H1 (cell line): Measurements from ENCODE around the gene HMOX2. TPM values are rescaled to one million over a fixed set of nuclear protein-coding genes. Genes with fewer than 3 reads are reported as not detected.

Experiments used
- CTCF ChIA-PET: fragments of 300-600 bp; sonication (Branson Sonifier 250); formaldehyde crosslinking; loops from one replicate; lab custom pipeline; 2021; ENCODE audit not compliant: partially characterized antibody; lab: Charles Lee
- POLR2A ChIA-PET: fragments of 300-600 bp; sonication (Branson Sonifier 250); formaldehyde crosslinking; loops from one replicate; lab custom pipeline; 2021; ENCODE audit warnings: inconsistent platforms; ENCODE audit not compliant: partially characterized antibody; lab: Charles Lee
- DNase-seq, 2 experiments: peaks; one replicate each; pipeline versions ENCODE4 v3.0.0 to v3.0.0-alpha.2; 2010 to 2022; ENCODE audit warnings: low spot score in 2 of 2, low read depth in 1 of 2, mixed read lengths in 1 of 2
- FAIRE-seq: peaks from 2 replicates; lab custom pipeline; 2011; peaks lifted over from hg19 to GRCh38; lab: Jason Lieb, UNC
- H2AFZ ChIP-seq: 2 replicates; pipeline ENCODE4 v1.8.1; 2012; ENCODE audit warnings: low read length, inconsistent platforms
- H2AK5ac ChIP-seq: 2 replicates; pipeline ENCODE4 v1.6.1; 2013; ENCODE audit warnings: low read depth, low read length
- H2BK120ac ChIP-seq: replicated peaks from 2 replicates; pipeline ENCODE3; 2013; ENCODE audit warnings: low read depth, low read length, inconsistent platforms
- H2BK12ac ChIP-seq: 2 replicates; pipeline ENCODE4 v1.6.1; 2013; ENCODE audit warnings: low read depth, low read length
- H2BK15ac ChIP-seq: 2 replicates; pipeline ENCODE4 v1.6.1; 2013; ENCODE audit warnings: low read length
- H2BK20ac ChIP-seq: 2 replicates; pipeline ENCODE4 v1.6.1; 2013; ENCODE audit warnings: low read length
- H2BK5ac ChIP-seq: 2 replicates; pipeline ENCODE4 v1.6.1; 2013; ENCODE audit warnings: low read depth, low read length
- H3K14ac ChIP-seq: 2 replicates; pipeline ENCODE4 v1.6.1; 2013; ENCODE audit warnings: inconsistent platforms; ENCODE audit not compliant: insufficient read length
- H3K18ac ChIP-seq: 2 replicates; pipeline ENCODE4 v1.6.1; 2013; ENCODE audit warnings: low read length; ENCODE audit errors: extremely low read depth
- H3K23ac ChIP-seq: 2 replicates; pipeline ENCODE4 v1.6.1; 2013; ENCODE audit warnings: inconsistent platforms; ENCODE audit not compliant: insufficient read length
- H3K23me2 ChIP-seq: 2 replicates; pipeline ENCODE4 v1.6.1; 2013; ENCODE audit warnings: low read depth, low read length
- H3K27ac ChIP-seq: 2 replicates; pipeline ENCODE4 v1.6.1; 2011; ENCODE audit warnings: low read depth, low read length, inconsistent platforms
- H3K27me3 ChIP-seq, 4 experiments: replicated peaks in 1 of 4; 1 replicate in 1 of 4; 2 replicates in 3 of 4; pipeline versions ENCODE4 v1.6.1 to v1.8.1; 2011 to 2013; ENCODE audit warnings: low read length in 3 of 4, mild to moderate bottlenecking in 3 of 4, inconsistent platforms in 2 of 4, mixed read lengths in 2 of 4, moderate library complexity in 1 of 4; ENCODE audit not compliant: control insufficient read depth in 3 of 4, insufficient read depth in 3 of 4; ENCODE audit errors: extremely low read depth in 1 of 4
- H3K36me3 ChIP-seq, 4 experiments: 2 replicates each; pipeline versions ENCODE4 v1.6.1 to v1.8.1; 2011 to 2013; ENCODE audit warnings: mild to moderate bottlenecking in 4 of 4, low read length in 3 of 4, moderate library complexity in 2 of 4, control low read depth in 1 of 4, inconsistent platforms in 1 of 4; ENCODE audit not compliant: insufficient read depth in 4 of 4, control insufficient read depth in 2 of 4
- H3K4ac ChIP-seq: replicated peaks from 2 replicates; pipeline ENCODE3; 2013; ENCODE audit warnings: low read length, low read depth, mixed read lengths, inconsistent platforms; ENCODE audit not compliant: insufficient read length
- H3K4me1 ChIP-seq, 4 experiments: replicated peaks in 1 of 4; 1 replicate in 1 of 4; 2 replicates in 3 of 4; pipeline versions ENCODE4 v1.6.1 to v1.8.1; 2011 to 2013; ENCODE audit warnings: low read length in 3 of 4, inconsistent platforms in 2 of 4, mixed read lengths in 1 of 4; ENCODE audit not compliant: insufficient read depth in 4 of 4, control insufficient read depth in 3 of 4
- H3K4me2 ChIP-seq, 2 experiments: 2 replicates each; pipeline versions ENCODE4 v1.6.1 to v1.8.1; 2011 to 2013; ENCODE audit warnings: low read depth in 2 of 2, low read length in 2 of 2, control low read depth in 1 of 2, inconsistent platforms in 1 of 2, mild to moderate bottlenecking in 1 of 2; ENCODE audit not compliant: insufficient read depth in 1 of 2
- H3K4me3 ChIP-seq, 4 experiments: fragments of 200-600, 300-600 bp in 1 of 4; sonication (generic), shearing (Covaris generic), sonication (Bioruptor Twin) in 1 of 4; 2 replicates each; pipeline versions ENCODE4 v1.5.1 to v1.8.1; 2011 to 2016; ENCODE audit warnings: low read length in 4 of 4, low read depth in 3 of 4, control low read depth in 2 of 4, inconsistent platforms in 2 of 4, mild to moderate bottlenecking in 2 of 4, mixed read lengths in 1 of 4, moderate library complexity in 1 of 4; ENCODE audit not compliant: insufficient read depth in 2 of 4; ENCODE audit errors: extremely low read depth in 1 of 4
- H3K56ac ChIP-seq: replicated peaks from 2 replicates; pipeline ENCODE3; 2013; ENCODE audit warnings: low read depth, mild to moderate bottlenecking, mixed read lengths, low read length, inconsistent platforms; ENCODE audit not compliant: insufficient read length
- H3K79me1 ChIP-seq: 2 replicates; pipeline ENCODE4 v1.6.1; 2013; ENCODE audit warnings: low read depth, low read length, control low read depth
- H3K79me2 ChIP-seq, 2 experiments: 2 replicates each; pipeline versions ENCODE4 v1.6.1 to v1.8.1; 2012 to 2013; ENCODE audit warnings: low read length in 2 of 2, mild to moderate bottlenecking in 2 of 2, inconsistent platforms in 1 of 2; ENCODE audit not compliant: insufficient read depth in 2 of 2, control insufficient read depth in 1 of 2
- H3K9ac ChIP-seq, 4 experiments: replicated peaks in 1 of 4; 1 replicate in 1 of 4; 2 replicates in 3 of 4; pipeline versions ENCODE4 v1.6.1 to v1.8.1; 2011 to 2013; ENCODE audit warnings: low read depth in 3 of 4, low read length in 3 of 4, control low read depth in 2 of 4, mild to moderate bottlenecking in 2 of 4, moderate library complexity in 2 of 4, inconsistent platforms in 1 of 4; ENCODE audit errors: extremely low read depth in 1 of 4
- H3K9me3 ChIP-seq, 2 experiments: 2 replicates each; pipeline versions ENCODE4 v1.6.1 to v1.8.1; 2012 to 2013; ENCODE audit warnings: mild to moderate bottlenecking in 2 of 2, moderate library complexity in 2 of 2, control low read depth in 1 of 2, inconsistent platforms in 1 of 2, low read depth in 1 of 2, low read length in 1 of 2, mixed read lengths in 1 of 2; ENCODE audit not compliant: insufficient read depth in 2 of 2
- H4K20me1 ChIP-seq, 2 experiments: replicated peaks in 1 of 2; 2 replicates each; pipeline versions ENCODE3 to v1.8.1; 2011 to 2013; ENCODE audit warnings: inconsistent platforms in 2 of 2, low read length in 2 of 2, mild to moderate bottlenecking in 1 of 2; ENCODE audit not compliant: insufficient read depth in 2 of 2, control insufficient read depth in 1 of 2
- H4K5ac ChIP-seq: 2 replicates; pipeline ENCODE4 v1.6.1; 2013; ENCODE audit warnings: low read length, low read depth, mixed read lengths, inconsistent platforms; ENCODE audit not compliant: insufficient read length
- H4K8ac ChIP-seq: 2 replicates; pipeline ENCODE4 v1.8.0; 2013; ENCODE audit warnings: mild to moderate bottlenecking, moderate library complexity, low read length, inconsistent platforms; ENCODE audit not compliant: insufficient read depth; ENCODE audit errors: extremely low read depth
- H4K91ac ChIP-seq: replicated peaks from 2 replicates; pipeline ENCODE3; 2013; ENCODE audit warnings: low read length, mixed read lengths, inconsistent platforms; ENCODE audit not compliant: insufficient read length
- ASH2L ChIP-seq: fragments of 200-600, 300-600 bp; sonication (generic); IDR thresholded peaks from one replicate; pipeline ENCODE4 v1.7.1; 2017; ENCODE audit warnings: low read length
- BCL11A ChIP-seq, 2 experiments: IDR thresholded peaks; one replicate each; pipeline ENCODE4 v1.6.1; 2011; ENCODE audit warnings: low read depth in 2 of 2, low read length in 2 of 2, mild to moderate bottlenecking in 2 of 2
- CBX5 ChIP-seq: fragments of 300-800, 300-1000 bp; sonication (generic); IDR thresholded peaks from 2 replicates; pipeline ENCODE4 v1.7.1; 2016; ENCODE audit warnings: antibody characterized with exemption, low read length, low read depth
- CHD2 ChIP-seq: IDR thresholded peaks from 2 replicates; pipeline ENCODE4 v1.6.1; 2012; ENCODE audit warnings: low read length, improper control_type of control experiment
- EGR1 ChIP-seq: IDR thresholded peaks from 2 replicates; pipeline ENCODE4 v1.6.1; 2011; ENCODE audit warnings: low read depth, low read length, borderline replicate concordance
- HDAC6 ChIP-seq: IDR thresholded peaks from one replicate; pipeline ENCODE4 v1.7.1; 2012; ENCODE audit warnings: low read depth, mild to moderate bottlenecking, inconsistent platforms, low read length, moderate library complexity
- SIRT6 ChIP-seq: IDR thresholded peaks from one replicate; pipeline ENCODE4 v1.7.1; 2012; ENCODE audit warnings: low read length, inconsistent platforms
- TCF12 ChIP-seq: IDR thresholded peaks from 2 replicates; pipeline ENCODE4 v1.6.1; 2011; ENCODE audit warnings: low read depth, mild to moderate bottlenecking, low read length
- WGBS, 2 experiments: shearing (Covaris generic) in 1 of 2; methylation state at CpG; one replicate each; pipeline versions ENCODE4 v1.1.6 to v1.1.7; 2013 to 2015; ENCODE audit warnings: low lambda C conversion rate in 2 of 2, mixed read lengths in 2 of 2, inconsistent platforms in 1 of 2, low coverage in 1 of 2, missing lambda C conversion rate in 1 of 2; ENCODE audit not compliant: insufficient replicate concordance in 2 of 2, insufficient coverage in 1 of 2, insufficient read length in 1 of 2; ENCODE audit errors: extremely low coverage in 1 of 2, missing lambda C conversion rate in 1 of 2; 5-methylcytosine and 5-hydroxymethylcytosine counted together
- long read RNA-seq, 2 experiments: library from RNA in 1 of 2; library from capped mRNA in 1 of 2; stranded (forward); transcript quantifications; one replicate each; pipeline ENCODE4 v2.0.0, GENCODE V29; 2021; ENCODE audit warnings: inconsistent platforms in 1 of 2
- polyA minus RNA-seq, 3 experiments: library from RNA; depleted of rRNA, polyadenylated mRNA; stranded (reverse); fragments of >200 nt; gene quantifications; 1 replicate in 2 of 3; 2 replicates in 1 of 3; pipeline ENCODE4 v1.2.3, GENCODE V29; 2011
- polyA plus RNA-seq, 7 experiments: library from polyadenylated mRNA; depleted of rRNA in 3 of 7; stranded (reverse) in 5 of 7; unstranded in 2 of 7; fragments of >200 nt in 5 of 7; fragments of 200-250 nt in 2 of 7; gene quantifications; 1 replicate in 5 of 7; 2 replicates in 1 of 7; 4 replicates in 1 of 7; pipeline versions ENCODE4 v1.2.1 to v1.2.3, GENCODE V29; 2011 to 2013; ENCODE audit warnings: missing spikeins in 2 of 7, mixed read lengths in 2 of 7
- total RNA-seq: library from RNA; stranded (reverse); fragmentation: NEBNext Ultra II Directional; extraction: Animal tissue kit (Norgen Biotek cat#: 25700); gene quantifications from 2 replicates; pipeline ENCODE4 v1.2.1, GENCODE V29; 2021

Gene HMOX2
- total RNA-seq (45.6 and 48.4 TPM in 2 replicates), polyA plus RNA-seq (2011; rRNA removed) (33.7 and 36.5 TPM in 2 replicates), polyA minus RNA-seq (2011; rRNA and poly(A)+ RNA removed) (33.6 and 42.8 TPM in 2 replicates)
- 43.5 TPM for polyA plus RNA-seq (2011; cell fraction: cytosol; rRNA removed)
- polyA plus RNA-seq (2011; cell fraction: nucleus; rRNA removed) = 39.8 TPM
- 43.6 to 48.5 TPM (median 44.9 TPM) in 4 replicates for polyA plus RNA-seq (2012, experiment 1 of 2)
- polyA plus RNA-seq (2012, experiment 2 of 2) = 35.4 TPM
- polyA plus RNA-seq (2013, experiment 1 of 2) = 31.2 TPM
- 28.8 TPM for polyA plus RNA-seq (2013, experiment 2 of 2)
- 16.3 TPM for polyA minus RNA-seq (2011; cell fraction: cytosol; rRNA and poly(A)+ RNA removed)
- polyA minus RNA-seq (2011; cell fraction: nucleus; rRNA and poly(A)+ RNA removed) = 17.1 TPM
- long read RNA-seq, experiment 1, transcript HMOX2-208 (6 exons, 2,147 nt) = major isoform, 12 of 45 reads
- long read RNA-seq, experiment 1, partial matches to known transcripts = 23 of 45 reads
- long read RNA-seq, experiment 1, other reads (novel, unspliced or antisense) = 9 of 45 reads
- long read RNA-seq, experiment 2, transcript HMOX2-208 (6 exons, 2,147 nt) = major isoform, 83 of 92 reads
- long read RNA-seq, experiment 2, partial matches to known transcripts = 4 of 92 reads
- long read RNA-seq, experiment 2, other reads (novel, unspliced or antisense) = 4 of 92 reads

GRCh38 chr16:4475880-4476788 lies at the start of gene HMOX2:
Gene HMOX2, plus strand, starts transcription at chr16:4476398. Its CDS starts 29,127 bp downstream, at chr16:4505525.
- Histone ChIP-seq H2BK15ac (0 out of 2 replicates have a peak within 1 kb of the TSS, but pooled peaks have one; percentile 24), H2BK120ac (no peak within 1 kb of the TSS), H3K23me2 (peaks cover 5% of the 10 kb centered on the region; the same call in 1 of the 2 replicates), H3K79me1 (peaks cover 2% of the 10 kb centered on the region; the same call in 1 of the 2 replicates), H3K14ac (no peak within 1 kb of the TSS), H4K91ac (no peak within 1 kb of the TSS), H2BK5ac (no peak within 1 kb of the TSS), H2AK5ac (0 out of 2 replicates have a peak within 1 kb of the TSS, but pooled peaks have one; percentile 30), H3K23ac (no peak within 1 kb of the TSS), H2BK12ac (no peak within 1 kb of the TSS), H3K18ac (peak within 1 kb of the TSS; percentile 83), H3K4ac (no peak within 1 kb of the TSS), H4K20me1 (peaks cover 2% of the 10 kb centered on the region in 2 experiments), H2BK20ac (peak within 1 kb of the TSS; percentile 24; the same call in 1 of the 2 replicates), H4K8ac (peak within 1 kb of the TSS; percentile 87; the same call in 1 of the 2 replicates), H3K36me3 (0 out of 8 replicates have a peak, but pooled peaks cover 0 to under 1% (median 0%) of the 10 kb centered on the region in 4 experiments), H3K79me2 (peaks cover 0 to 16% of the 10 kb centered on the region in 2 experiments; a peak in 3 of 4 replicates), H3K4me2 (peak within 1 kb of the TSS; percentile 93 to 94), H2AFZ (no peak within 1 kb of the TSS), H3K4me1 (peaks cover 0 to 9% (median 3%) of the 10 kb centered on the region in 4 experiments; a peak in 6 of 7 replicates), H3K27ac (no peak within 1 kb of the TSS), H3K56ac (peak within 1 kb of the TSS; percentile 57), H4K5ac (no peak within 1 kb of the TSS), H3K27me3 (peaks cover 0 to 7% (median 7%) of the 10 kb centered on the region in 4 experiments; a peak in 6 of 7 replicates), H3K9me3 (peaks cover 0 to 3% of the 10 kb centered on the region in 2 experiments; a peak in 1 of 4 replicates), H3K4me3 (peak within 1 kb of the TSS; percentile 48 to 81 (median 70)), H3K9ac (peak within 1 kb of the TSS; percentile 25 to 63 (median 49); a peak in 5 of 7 replicates)
- ChIA-PET POLR2A (interaction anchor here (1.1 to 14.4 kb wide), 7 partner anchors 9 to 140 kb away, joined by 3 to 257 read pairs (median 3); no protein-coding TSS in a partner anchor), CTCF (interaction anchor here (0.8 to 1.5 kb wide), 8 partner anchors 9 to 148 kb away, joined by 3 to 4 read pairs (median 3); no protein-coding TSS in a partner anchor)
- DNase-seq (peak; percentile 90 to 98), FAIRE-seq (no peak)
- WGBS, 2 experiments = 13% methylated on average over 68 of the region's 70 CpGs; no CpG with 5 or more reads in 1 of the 2 experiments
- TF ChIP-seq SIRT6 = no peak
- no peak for TF ChIP-seq BCL11A (IDR thresholded peaks at IDR 0.05; ENCODE audit: low read depth in 2 of 2, low read length in 2 of 2)
- no peak for TF ChIP-seq TCF12
- peak; percentile 82 for TF ChIP-seq ASH2L
- peak; percentile 92 for TF ChIP-seq EGR1
- no peak for TF ChIP-seq CBX5
- peak; percentile 68 for TF ChIP-seq CHD2
- TF ChIP-seq HDAC6 = no peak
